C4-2B (cell line): Measurements from ENCODE around the gene HDAC4.

Source experiments
- ZFX ChIP-seq: fragments of 450-650 bp; IDR thresholded peaks from 2 replicates; pipeline ENCODE4 v1.6.1; 2017
- TF ChIP-seq, protein P1 (sequence below): fragments of 450-650 bp; conservative IDR thresholded peaks from 2 replicates; pipeline ENCODE4 v1.5.1; 2017; ENCODE audit warnings: mild to moderate bottlenecking

DNA sequence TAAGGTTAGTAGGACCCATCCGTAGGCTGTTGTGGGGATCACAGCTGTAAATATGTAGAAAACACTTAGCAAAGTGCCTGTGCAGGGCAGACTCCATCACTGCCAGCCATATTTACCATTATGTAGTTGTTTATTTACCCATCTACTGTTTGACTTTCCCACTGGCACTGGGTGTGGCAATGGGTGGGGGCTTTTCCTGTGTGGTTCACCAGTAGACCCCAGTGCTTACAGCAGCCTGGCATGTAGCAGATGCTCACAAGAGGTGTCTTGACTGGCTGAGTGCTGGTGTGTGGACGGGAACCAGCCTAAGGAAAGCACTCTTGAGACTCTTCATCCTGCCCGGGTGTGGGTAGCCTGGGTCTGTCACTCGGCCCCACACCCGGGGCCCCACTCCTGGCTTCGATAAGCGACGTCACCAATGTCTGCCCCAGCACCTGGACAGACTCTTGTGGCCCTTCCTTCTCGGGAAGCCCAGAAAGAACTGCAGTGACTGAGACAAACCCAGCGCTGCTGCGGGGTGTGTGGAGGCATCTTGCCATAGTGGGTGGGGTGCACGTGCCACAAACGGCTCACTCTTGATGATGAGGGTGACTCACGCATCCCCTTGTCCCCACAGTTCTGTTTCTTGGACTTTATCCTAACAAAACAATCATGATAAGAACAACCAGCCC is 78.3 kb downstream of the HDAC4 start:
- TF ChIP-seq, protein P1, sequence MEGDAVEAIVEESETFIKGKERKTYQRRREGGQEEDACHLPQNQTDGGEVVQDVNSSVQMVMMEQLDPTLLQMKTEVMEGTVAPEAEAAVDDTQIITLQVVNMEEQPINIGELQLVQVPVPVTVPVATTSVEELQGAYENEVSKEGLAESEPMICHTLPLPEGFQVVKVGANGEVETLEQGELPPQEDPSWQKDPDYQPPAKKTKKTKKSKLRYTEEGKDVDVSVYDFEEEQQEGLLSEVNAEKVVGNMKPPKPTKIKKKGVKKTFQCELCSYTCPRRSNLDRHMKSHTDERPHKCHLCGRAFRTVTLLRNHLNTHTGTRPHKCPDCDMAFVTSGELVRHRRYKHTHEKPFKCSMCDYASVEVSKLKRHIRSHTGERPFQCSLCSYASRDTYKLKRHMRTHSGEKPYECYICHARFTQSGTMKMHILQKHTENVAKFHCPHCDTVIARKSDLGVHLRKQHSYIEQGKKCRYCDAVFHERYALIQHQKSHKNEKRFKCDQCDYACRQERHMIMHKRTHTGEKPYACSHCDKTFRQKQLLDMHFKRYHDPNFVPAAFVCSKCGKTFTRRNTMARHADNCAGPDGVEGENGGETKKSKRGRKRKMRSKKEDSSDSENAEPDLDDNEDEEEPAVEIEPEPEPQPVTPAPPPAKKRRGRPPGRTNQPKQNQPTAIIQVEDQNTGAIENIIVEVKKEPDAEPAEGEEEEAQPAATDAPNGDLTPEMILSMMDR, result no peak
- TF ChIP-seq ZFX, result no peak
